A673 (cell line): ENCODE data around the gene BCL2. TPM values are rescaled to one million over a fixed set of nuclear protein-coding genes. Genes with fewer than 3 reads are reported as not detected.
A peak's percentile ranks its signal among the peaks of the same experiment; 100 is the strongest.

Experiments used
- BruUV-seq: library from RNA; stranded (reverse); fragments of 400-500 nt; replicated peaks from 2 replicates; lab custom pipeline; 2021; lab: Mats Ljungman, UMichigan
- CTCF ChIA-PET: fragments of 300-600 bp; sonication (Branson Sonifier 250); formaldehyde crosslinking; loops from one replicate; lab custom pipeline; 2022; ENCODE audit warnings: antibody characterized with exemption; lab: Charles Lee
- POLR2A ChIA-PET: fragments of 300-600 bp; sonication (Branson Sonifier 250); formaldehyde crosslinking; loops from one replicate; lab custom pipeline; 2022; ENCODE audit warnings: antibody characterized with exemption; ENCODE audit not compliant: low non-redundant PET; lab: Charles Lee
- DNase-seq: peaks from one replicate; pipeline ENCODE4 v3.0.0-alpha.2; 2015; ENCODE audit warnings: low spot score
- H3K27ac ChIP-seq: fragments of 200-600 bp; sonication (generic); 2 replicates; pipeline ENCODE4 v1.5.1; 2016; ENCODE audit warnings: mixed run types, low read depth, mild to moderate bottlenecking, mixed read lengths, antibody characterized with exemption, low read length; ENCODE audit not compliant: poor library complexity, severe bottlenecking
- H3K27me3 ChIP-seq: fragments of 200-600 bp; sonication (generic); replicated peaks from 2 replicates; pipeline ENCODE4 v1.6.1; 2017; ENCODE audit warnings: mixed run types, low read depth, mild to moderate bottlenecking, mixed read lengths, antibody characterized with exemption, low read length; ENCODE audit not compliant: insufficient read depth, poor library complexity
- H3K36me3 ChIP-seq: fragments of 200-600 bp; sonication (generic); 2 replicates; pipeline ENCODE4 v1.6.1; 2016; ENCODE audit warnings: mixed run types, mild to moderate bottlenecking, mixed read lengths, antibody characterized with exemption, low read length; ENCODE audit not compliant: insufficient read depth, poor library complexity, severe bottlenecking
- H3K4me1 ChIP-seq: fragments of 200-600 bp; sonication (generic); 2 replicates; pipeline ENCODE4 v1.6.1; 2017; ENCODE audit warnings: mixed run types, mild to moderate bottlenecking, mixed read lengths, antibody characterized with exemption, low read length; ENCODE audit not compliant: insufficient read depth, poor library complexity, severe bottlenecking
- H3K4me3 ChIP-seq: fragments of 200-600 bp; sonication (generic); 2 replicates; pipeline ENCODE4 v1.5.1; 2016; ENCODE audit warnings: low read depth, mixed run types, mild to moderate bottlenecking, mixed read lengths, low read length; ENCODE audit not compliant: poor library complexity, severe bottlenecking
- H3K9me3 ChIP-seq: fragments of 200-600 bp; sonication (generic); 2 replicates; pipeline ENCODE4 v1.6.1; 2016; ENCODE audit warnings: mixed run types, low read depth, mild to moderate bottlenecking, mixed read lengths, antibody characterized with exemption, low read length; ENCODE audit not compliant: poor library complexity, severe bottlenecking
- EZH2 ChIP-seq: fragments of 200-600 bp; sonication (generic); IDR thresholded peaks from 2 replicates; pipeline ENCODE4 v1.6.1; 2017; ENCODE audit warnings: borderline replicate concordance, low read depth, mild to moderate bottlenecking, mixed read lengths, antibody characterized with exemption, low read length; ENCODE audit not compliant: poor library complexity, severe bottlenecking
- intact Hi-C: fragments of 100-400 bp; cut with micrococcal nuclease; formaldehyde crosslinking; loops from one replicate; pipeline ENCODE4 v1.10.0; 2022; ENCODE audit not compliant: unreplicated experiment
- total RNA-seq: library from RNA; stranded (reverse); gene quantifications from 2 replicates; pipeline ENCODE4 v1.2.3, GENCODE V29; 2021
- TF ChIP-seq, protein P1 (sequence below): fragments of 300-800, 200-600 bp; sonication (generic); conservative IDR thresholded peaks from 2 replicates; pipeline ENCODE4 v1.5.1; 2017; ENCODE audit warnings: low read depth, mild to moderate bottlenecking, antibody characterized with exemption, low read length, moderate library complexity, mixed read lengths

Gene BCL2
- total RNA-seq, 1 experiment from 2014 or later, result 24.9 TPM

DNA sequence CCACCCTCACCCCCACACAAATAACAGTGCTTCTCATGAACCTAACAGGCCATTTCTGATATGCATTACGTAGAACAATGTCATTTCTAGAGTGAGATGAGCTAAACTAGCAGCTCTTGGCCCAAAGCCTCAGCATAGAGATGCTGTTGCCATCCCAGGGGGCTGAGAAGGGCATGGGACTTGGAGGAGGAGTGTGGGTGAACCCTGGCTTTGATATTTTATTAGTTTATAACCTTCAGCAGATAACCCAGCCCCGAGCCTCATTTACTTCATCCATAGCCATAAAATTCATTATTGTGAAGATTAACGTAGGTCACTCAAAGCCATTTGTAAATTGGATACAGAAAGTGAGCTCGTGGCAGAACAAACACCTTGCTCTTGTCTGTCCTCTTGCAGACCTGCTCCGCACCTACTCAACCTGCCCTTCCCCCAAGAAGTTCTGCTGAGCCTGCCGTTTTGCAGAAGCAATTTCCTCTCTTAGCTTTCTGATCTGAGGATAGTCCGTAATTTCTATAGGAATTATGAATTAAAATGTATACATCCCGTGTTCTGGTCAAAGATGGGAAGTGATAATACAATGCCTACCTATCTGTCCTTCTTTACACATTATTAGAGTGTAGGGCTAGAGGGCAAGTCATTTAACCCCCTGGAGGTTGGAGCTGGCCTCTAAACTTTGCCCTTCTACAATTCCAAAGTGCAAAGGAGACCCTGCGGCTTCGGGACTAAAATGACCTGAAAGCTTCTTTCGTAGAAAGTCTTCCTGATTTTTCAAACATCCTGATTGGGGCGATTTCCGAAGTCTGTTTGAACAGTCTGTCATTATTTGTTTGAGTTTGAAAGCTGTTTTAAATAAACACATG, 187.4 kb downstream of the BCL2 start:
- Histone ChIP-seq H3K27ac (no peak overlapping the region), H3K4me3 (no peak overlapping the region), H3K27me3 (no peaks in the 10 kb centered on the region), H3K9me3 (no peaks in the 10 kb centered on the region), H3K36me3 (no peaks in the 10 kb centered on the region), H3K4me1 (peaks cover 34% of the 10 kb centered on the region)
- POLR2A ChIA-PET, result no interaction called here
- intact Hi-C loops, result loop anchor here (2.0 kb wide), 1 partner anchor 185 kb away; no protein-coding TSS in a partner anchor
- CTCF ChIA-PET, result no interaction called here
- BruUV-seq, result no TSS peak
- DNase-seq, result no peak
- TF ChIP-seq EZH2, result no peak
- TF ChIP-seq, protein P1, sequence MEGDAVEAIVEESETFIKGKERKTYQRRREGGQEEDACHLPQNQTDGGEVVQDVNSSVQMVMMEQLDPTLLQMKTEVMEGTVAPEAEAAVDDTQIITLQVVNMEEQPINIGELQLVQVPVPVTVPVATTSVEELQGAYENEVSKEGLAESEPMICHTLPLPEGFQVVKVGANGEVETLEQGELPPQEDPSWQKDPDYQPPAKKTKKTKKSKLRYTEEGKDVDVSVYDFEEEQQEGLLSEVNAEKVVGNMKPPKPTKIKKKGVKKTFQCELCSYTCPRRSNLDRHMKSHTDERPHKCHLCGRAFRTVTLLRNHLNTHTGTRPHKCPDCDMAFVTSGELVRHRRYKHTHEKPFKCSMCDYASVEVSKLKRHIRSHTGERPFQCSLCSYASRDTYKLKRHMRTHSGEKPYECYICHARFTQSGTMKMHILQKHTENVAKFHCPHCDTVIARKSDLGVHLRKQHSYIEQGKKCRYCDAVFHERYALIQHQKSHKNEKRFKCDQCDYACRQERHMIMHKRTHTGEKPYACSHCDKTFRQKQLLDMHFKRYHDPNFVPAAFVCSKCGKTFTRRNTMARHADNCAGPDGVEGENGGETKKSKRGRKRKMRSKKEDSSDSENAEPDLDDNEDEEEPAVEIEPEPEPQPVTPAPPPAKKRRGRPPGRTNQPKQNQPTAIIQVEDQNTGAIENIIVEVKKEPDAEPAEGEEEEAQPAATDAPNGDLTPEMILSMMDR, result no peak

GRCh38 chr18:63131106-63131958, 188.2 kb downstream of the BCL2 start:
- H3K36me3 ChIP-seq, result no peaks in the 10 kb centered on the region
- H3K9me3 ChIP-seq, result no peaks in the 10 kb centered on the region
- ChIA-PET CTCF (no interaction called here), POLR2A (no interaction called here)
- BruUV-seq, result no TSS peak
- intact Hi-C loops, result loop anchor here (2.0 kb wide), 1 partner anchor 185 kb away; no protein-coding TSS in a partner anchor
- DNase-seq, result peak; percentile 61
- no peaks in the 10 kb centered on the region for H3K27me3 ChIP-seq
- peaks cover 34% of the 10 kb centered on the region for H3K4me1 ChIP-seq
- no peak overlapping the region for H3K4me3 ChIP-seq
- H3K27ac ChIP-seq, result no peak overlapping the region
- no peak for TF ChIP-seq EZH2
- TF ChIP-seq, protein P1, result peak; percentile 73

DNA sequence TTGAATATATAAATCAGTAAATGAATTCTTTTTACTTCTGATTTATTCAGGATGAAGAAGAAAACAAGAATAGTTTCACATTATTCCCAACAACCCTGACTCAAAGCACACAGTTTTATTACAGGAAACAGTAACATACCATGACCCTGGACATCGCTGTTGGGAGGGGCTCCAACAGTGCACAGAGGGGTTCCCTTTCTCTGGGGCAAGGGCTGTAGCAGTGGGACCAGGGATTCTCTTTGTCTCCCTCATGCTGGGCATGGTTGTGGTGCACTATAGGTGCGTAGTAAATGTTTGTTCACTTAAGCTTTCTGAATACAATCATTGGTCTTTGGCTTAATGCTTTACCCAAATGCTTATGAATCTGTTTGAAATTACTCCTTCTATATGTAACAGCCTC, 189.4 kb downstream of the BCL2 start:
- no peaks in the 10 kb centered on the region for H3K36me3 ChIP-seq
- peak overlapping the region; percentile 55 for H3K27ac ChIP-seq
- BruUV-seq, result no TSS peak
- intact Hi-C loops, result loop anchor here (1.0 to 2.0 kb wide), 2 partner anchors 187 to 247 kb away; no protein-coding TSS in a partner anchor
- no peak overlapping the region for H3K4me3 ChIP-seq
- H3K27me3 ChIP-seq, result no peaks in the 10 kb centered on the region
- no peaks in the 10 kb centered on the region for H3K9me3 ChIP-seq
- no peak for TF ChIP-seq EZH2
- TF ChIP-seq, protein P1, result no peak
- H3K4me1 ChIP-seq, result peaks cover 34% of the 10 kb centered on the region
- ChIA-PET CTCF (no interaction called here), POLR2A (no interaction called here)
- peak; percentile 86 for DNase-seq
